ENCODE data around the gene RHBG.

DNA sequence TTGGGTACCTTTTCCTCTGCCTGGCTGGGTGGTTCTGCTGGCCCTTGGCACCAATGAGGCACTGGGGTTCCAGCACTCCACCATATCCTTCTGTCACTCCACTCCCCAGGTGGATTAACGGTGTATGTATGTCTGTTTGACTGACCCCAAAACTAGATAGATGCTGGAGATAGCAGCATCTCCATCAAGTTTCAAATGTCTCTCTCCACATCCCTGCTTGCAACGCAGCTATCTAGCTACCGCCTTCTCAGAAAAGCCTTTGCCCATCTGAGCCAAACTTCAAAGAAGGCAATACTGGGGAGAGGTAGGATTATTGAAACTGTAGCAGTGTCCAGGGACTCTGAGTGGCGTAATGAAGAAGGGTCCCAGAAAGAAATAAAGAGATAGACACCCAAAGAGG is 64.0 kb downstream of the RHBG start:
- TF ChIP-seq, protein P1, sequence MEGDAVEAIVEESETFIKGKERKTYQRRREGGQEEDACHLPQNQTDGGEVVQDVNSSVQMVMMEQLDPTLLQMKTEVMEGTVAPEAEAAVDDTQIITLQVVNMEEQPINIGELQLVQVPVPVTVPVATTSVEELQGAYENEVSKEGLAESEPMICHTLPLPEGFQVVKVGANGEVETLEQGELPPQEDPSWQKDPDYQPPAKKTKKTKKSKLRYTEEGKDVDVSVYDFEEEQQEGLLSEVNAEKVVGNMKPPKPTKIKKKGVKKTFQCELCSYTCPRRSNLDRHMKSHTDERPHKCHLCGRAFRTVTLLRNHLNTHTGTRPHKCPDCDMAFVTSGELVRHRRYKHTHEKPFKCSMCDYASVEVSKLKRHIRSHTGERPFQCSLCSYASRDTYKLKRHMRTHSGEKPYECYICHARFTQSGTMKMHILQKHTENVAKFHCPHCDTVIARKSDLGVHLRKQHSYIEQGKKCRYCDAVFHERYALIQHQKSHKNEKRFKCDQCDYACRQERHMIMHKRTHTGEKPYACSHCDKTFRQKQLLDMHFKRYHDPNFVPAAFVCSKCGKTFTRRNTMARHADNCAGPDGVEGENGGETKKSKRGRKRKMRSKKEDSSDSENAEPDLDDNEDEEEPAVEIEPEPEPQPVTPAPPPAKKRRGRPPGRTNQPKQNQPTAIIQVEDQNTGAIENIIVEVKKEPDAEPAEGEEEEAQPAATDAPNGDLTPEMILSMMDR (IDR thresholded peaks at IDR 0.05): no peak
- TF ChIP-seq POLR2A (IDR thresholded peaks at IDR 0.05): no peak
